Colonic mucosa (tissue), 4 donors: ENCODE results near the gene DAGLA. TPM values are rescaled to one million over a fixed set of nuclear protein-coding genes. Genes with fewer than 3 reads are reported as not detected.
"Not testable (repeated sequence)": the region's sequence is repeated elsewhere in the genome, so short reads cannot be mapped to it uniquely, and the experiment has no call there.

Source experiments
- DNase-seq: peaks from one replicate; pipeline ENCODE4 v3.0.0-alpha.2; 2020
- H3K27ac ChIP-seq: fragments of 200-600 bp; one replicate; pipeline ENCODE4 v1.8.0; 2021
- H3K27me3 ChIP-seq: fragments of 200-600 bp; one replicate; pipeline ENCODE4 v1.8.0; 2021
- H3K36me3 ChIP-seq: fragments of 200-600 bp; one replicate; pipeline ENCODE4 v1.8.0; 2021
- H3K4me1 ChIP-seq: fragments of 200-600 bp; one replicate; pipeline ENCODE4 v1.8.0; 2021; ENCODE audit warnings: mild to moderate bottlenecking
- H3K4me3 ChIP-seq: fragments of 200-600 bp; one replicate; pipeline ENCODE4 v1.8.0; 2021
- H3K9ac ChIP-seq, 2 donors: one replicate each; pipeline ENCODE4 v1.7.0; 2013; ENCODE audit warnings: control low read depth in 2 of 2, low read depth in 2 of 2, low read length in 2 of 2
- H3K9me3 ChIP-seq: fragments of 200-600 bp; one replicate; pipeline ENCODE4 v1.8.0; 2021
- CTCF ChIP-seq: fragments of 200-600 bp; IDR thresholded peaks from one replicate; pipeline ENCODE4 v1.8.0; 2022; ENCODE audit warnings: antibody characterized with exemption, mild to moderate bottlenecking
- intact Hi-C: fragments of 100-400 bp; cut with DNase I; formaldehyde crosslinking; loops from one replicate; pipeline ENCODE4 v1.14.1; 2022
- total RNA-seq, 2 donors: library from RNA; stranded (reverse); fragmentation: NEBNext Ultra II Directional in 1 of 2; extraction: Animal tissue kit (Norgen Biotek cat#: 25700) in 1 of 2; gene quantifications; one replicate each; pipeline ENCODE4 v1.2.1, GENCODE V29; 2021
- donor health status: healthy.
- donor health status: DM: no; HTN: no; CAD: no.
- donor health status: DM: no; HTN: no; CAD: no.

Gene DAGLA
- total RNA-seq, 2 donors from 2014 or later: 7.5 to 12.2 TPM

- no peaks in the 10 kb centered on the region for H3K9me3 ChIP-seq
- TF ChIP-seq CTCF: no peak
- no peak overlapping the region for H3K27ac ChIP-seq
- DNase-seq: no peak
- H3K36me3 ChIP-seq: no peaks in the 10 kb centered on the region
- no peak overlapping the region for H3K9ac ChIP-seq
- intact Hi-C loops: no loop called here
- no peaks in the 10 kb centered on the region for H3K4me1 ChIP-seq
- no peak overlapping the region for H3K4me3 ChIP-seq
- no peaks in the 10 kb centered on the region for H3K27me3 ChIP-seq
Measured at GRCh38 chr11:61667684-61668305, 12.4 kb upstream of the DAGLA start.

GRCh38 chr11:61669417-61669816 lies 10.8 kb upstream of the DAGLA start:
- Histone ChIP-seq H3K9me3 (no peaks in the 10 kb centered on the region), H3K36me3 (no peaks in the 10 kb centered on the region), H3K27me3 (no peaks in the 10 kb centered on the region), H3K4me3 (no peak overlapping the region), H3K9ac (no peak overlapping the region), H3K4me1 (no peaks in the 10 kb centered on the region), H3K27ac (no peak overlapping the region)
- intact Hi-C loops: no loop called here
- DNase-seq: no peak
- no peak for TF ChIP-seq CTCF

GRCh38 chr11:61670626-61671025 lies 9.6 kb upstream of the DAGLA start:
- no peaks in the 10 kb centered on the region for H3K4me1 ChIP-seq
- H3K27me3 ChIP-seq: no peaks in the 10 kb centered on the region
- no peak for DNase-seq
- H3K36me3 ChIP-seq: no peaks in the 10 kb centered on the region
- H3K27ac ChIP-seq: no peak overlapping the region
- no peaks in the 10 kb centered on the region for H3K9me3 ChIP-seq
- no peak overlapping the region for H3K9ac ChIP-seq
- no peak overlapping the region for H3K4me3 ChIP-seq
- intact Hi-C loops: no loop called here
- TF ChIP-seq CTCF: no peak

- Histone ChIP-seq H3K4me3 (no peak overlapping the region), H3K27me3 (no peaks in the 10 kb centered on the region), H3K9ac (peak overlapping the region in 1 of 2 donors; percentile 1), H3K9me3 (no peaks in the 10 kb centered on the region), H3K36me3 (no peaks in the 10 kb centered on the region), H3K4me1 (no peaks in the 10 kb centered on the region), H3K27ac (no peak overlapping the region)
- peak; percentile 49 for TF ChIP-seq CTCF
- DNase-seq: peak; percentile 64
- intact Hi-C loops: no loop called here
Measured at GRCh38 chr11:61671527-61671926, 8.7 kb upstream of the DAGLA start.

GRCh38 chr11:61673946-61674467 lies 6.2 kb upstream of the DAGLA start:
- intact Hi-C loops, H3K27me3 ChIP-seq, H3K9ac ChIP-seq, H3K4me1 ChIP-seq, H3K36me3 ChIP-seq, H3K4me3 ChIP-seq, H3K27ac ChIP-seq, DNase-seq, H3K9me3 ChIP-seq: not testable (repeated sequence)

- no peak for TF ChIP-seq CTCF
- H3K27ac ChIP-seq: no peak overlapping the region
- no peak overlapping the region for H3K4me3 ChIP-seq
- no peaks in the 10 kb centered on the region for H3K36me3 ChIP-seq
- no peak for DNase-seq
- intact Hi-C loops: no loop called here
- H3K9me3 ChIP-seq: no peaks in the 10 kb centered on the region
- H3K27me3 ChIP-seq: no peaks in the 10 kb centered on the region
- H3K9ac ChIP-seq: no peak overlapping the region
- H3K4me1 ChIP-seq: no peaks in the 10 kb centered on the region
Measured at GRCh38 chr11:61675826-61676225, 4.4 kb upstream of the DAGLA start.
